Activated CD4-positive, alpha-beta T cell treated with anti-CD3 and anti-CD28 coated beads for 1 hour (primary cell): ENCODE results near the gene ABCC8.

Source experiments
- DNase-seq: peaks from one replicate; pipeline ENCODE4 v3.0.0-alpha.2; 2020

Gene ABCC8

GRCh38 chr11:17383461-17383860, 93.2 kb downstream of the ABCC8 start:
- DNase-seq = no peak

GRCh38 chr11:17382046-17382728, 94.5 kb downstream of the ABCC8 start:
- no peak for DNase-seq

GRCh38 chr11:17381156-17381555, 95.5 kb downstream of the ABCC8 start:
- no peak for DNase-seq

- DNase-seq = no peak
Measured at GRCh38 chr11:17379383-17380180, 97.1 kb downstream of the ABCC8 start.

GRCh38 chr11:17378655-17379054, 98.0 kb downstream of the ABCC8 start:
- no peak for DNase-seq

GRCh38 chr11:17376493-17376892, 100.2 kb downstream of the ABCC8 start:
- DNase-seq = no peak

GRCh38 chr11:17375547-17375946, 101.1 kb downstream of the ABCC8 start:
- DNase-seq = no peak

- no peak for DNase-seq
Measured at GRCh38 chr11:17371614-17372013, 105.0 kb downstream of the ABCC8 start.

- no peak for DNase-seq
Measured at GRCh38 chr11:17369684-17370243, 106.9 kb downstream of the ABCC8 start.

- no peak for DNase-seq
Measured at GRCh38 chr11:17369094-17369493, 107.6 kb downstream of the ABCC8 start.

GRCh38 chr11:17368551-17368950, 108.1 kb downstream of the ABCC8 start:
- DNase-seq = no peak

- no peak for DNase-seq
Measured at GRCh38 chr11:17366495-17366894, 110.2 kb downstream of the ABCC8 start.

GRCh38 chr11:17354601-17354991, 122.0 kb downstream of the ABCC8 start:
- DNase-seq = peak; percentile 14

- DNase-seq = no peak
Measured at GRCh38 chr11:17353821-17354600, 122.6 kb downstream of the ABCC8 start.

- peak; percentile 32 for DNase-seq
Measured at GRCh38 chr11:17352950-17353820, 123.5 kb downstream of the ABCC8 start.

- DNase-seq = peak; percentile 38
Measured at GRCh38 chr11:17351510-17352176, 125.0 kb downstream of the ABCC8 start, which contains the start of gene NCR3LG1. NCR3LG1 (plus strand) TSS chr11:17351800; CDS start chr11:17351970, 170 bp downstream.

- no peak for DNase-seq
Measured at GRCh38 chr11:17351172-17351509, 125.5 kb downstream of the ABCC8 start.

GRCh38 chr11:17350455-17351171, 126.0 kb downstream of the ABCC8 start:
- DNase-seq = no peak

GRCh38 chr11:17347676-17348075, 129.0 kb downstream of the ABCC8 start:
- DNase-seq = no peak

- no peak for DNase-seq
Measured at GRCh38 chr11:17343907-17344306, 132.7 kb downstream of the ABCC8 start.

- DNase-seq = no peak
Measured at GRCh38 chr11:17343257-17343656, 133.4 kb downstream of the ABCC8 start.
